NCI-H748 (cell line): ENCODE data around the gene ASZ1.
A peak's percentile ranks its signal among the peaks of the same experiment; 100 is the strongest.

Source experiments
- DNase-seq: peaks from one replicate; lab custom pipeline; 2025; ENCODE audit not compliant: unreplicated experiment; lab: John Stamatoyannopoulos, UW

ASZ1 gene

GRCh38 chr7:117347962-117348672 is 79.2 kb downstream of the ASZ1 start:
- DNase-seq, result no peak

DNA sequence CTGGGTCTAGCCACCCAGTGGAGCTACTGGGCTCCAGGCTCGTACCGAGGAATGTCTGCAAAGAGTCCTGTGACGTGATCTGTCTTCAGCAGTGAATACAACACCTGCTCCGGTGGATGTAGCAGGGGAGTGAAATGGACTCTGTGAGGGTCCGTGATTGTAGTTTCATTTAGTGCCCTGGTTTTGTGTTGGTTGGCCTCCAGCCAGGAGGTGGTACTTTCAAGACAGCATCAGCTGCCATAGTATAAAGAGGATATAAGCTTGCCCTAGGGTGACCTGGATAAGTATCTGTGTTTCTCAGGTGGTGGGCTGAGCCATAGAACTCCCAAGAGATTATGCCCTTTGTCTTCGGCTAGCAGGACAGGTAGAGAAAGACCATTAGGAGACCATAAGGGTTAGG is 79.8 kb downstream of the ASZ1 start:
- peak; percentile 52 for DNase-seq

DNA sequence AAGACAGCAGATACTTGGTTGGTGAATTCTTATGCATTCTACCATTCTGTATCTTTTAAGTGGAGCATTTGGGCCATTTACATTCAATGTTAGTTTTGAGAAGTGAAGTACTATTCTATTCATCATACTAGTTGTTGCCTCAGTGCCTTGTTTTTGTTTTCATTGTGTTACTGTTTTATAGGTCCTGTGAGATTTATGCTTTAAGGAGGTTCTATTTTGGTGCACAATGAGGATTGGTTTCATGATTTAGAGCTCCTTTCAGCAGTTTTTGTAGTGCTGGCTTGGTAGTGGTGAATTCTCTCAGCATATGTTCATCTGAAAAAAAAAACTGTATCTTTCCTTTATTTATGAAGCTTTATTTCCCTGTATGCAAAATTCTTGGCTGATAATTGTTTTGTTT is 81.1 kb downstream of the ASZ1 start:
- DNase-seq, result no peak

GRCh38 chr7:117338020-117338419 is 89.3 kb downstream of the ASZ1 start:
- no peak for DNase-seq

- no peak for DNase-seq
These were observed 94.1 kb downstream of the ASZ1 start for GRCh38 chr7:117333168-117333567.

- DNase-seq, result no peak
These were observed 95.3 kb downstream of the ASZ1 start for GRCh38 chr7:117332031-117332430.

DNA sequence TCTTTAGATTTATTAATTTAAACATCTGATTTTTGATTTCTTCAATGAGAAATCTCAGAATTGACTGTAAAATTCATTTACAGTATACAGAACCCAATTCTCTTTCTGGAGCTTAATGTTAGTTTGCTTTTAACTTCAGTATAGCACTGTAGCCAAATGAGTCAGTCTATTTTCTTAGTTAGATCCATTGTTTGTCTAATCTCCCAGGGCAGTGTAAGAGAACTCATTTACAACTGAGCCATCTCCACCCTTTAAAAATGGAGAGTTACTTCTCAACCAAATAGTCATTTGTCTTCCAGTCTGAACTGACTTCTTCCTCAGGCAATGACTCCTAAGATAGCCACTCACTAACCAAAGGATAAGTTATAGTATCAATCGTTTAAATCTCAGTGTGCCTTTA is 101.5 kb downstream of the ASZ1 start:
- DNase-seq, result no peak

GRCh38 chr7:117324960-117325359 is 102.3 kb downstream of the ASZ1 start:
- no peak for DNase-seq

GRCh38 chr7:117323851-117324711 is 103.2 kb downstream of the ASZ1 start:
- peak; percentile 62 for DNase-seq

DNA sequence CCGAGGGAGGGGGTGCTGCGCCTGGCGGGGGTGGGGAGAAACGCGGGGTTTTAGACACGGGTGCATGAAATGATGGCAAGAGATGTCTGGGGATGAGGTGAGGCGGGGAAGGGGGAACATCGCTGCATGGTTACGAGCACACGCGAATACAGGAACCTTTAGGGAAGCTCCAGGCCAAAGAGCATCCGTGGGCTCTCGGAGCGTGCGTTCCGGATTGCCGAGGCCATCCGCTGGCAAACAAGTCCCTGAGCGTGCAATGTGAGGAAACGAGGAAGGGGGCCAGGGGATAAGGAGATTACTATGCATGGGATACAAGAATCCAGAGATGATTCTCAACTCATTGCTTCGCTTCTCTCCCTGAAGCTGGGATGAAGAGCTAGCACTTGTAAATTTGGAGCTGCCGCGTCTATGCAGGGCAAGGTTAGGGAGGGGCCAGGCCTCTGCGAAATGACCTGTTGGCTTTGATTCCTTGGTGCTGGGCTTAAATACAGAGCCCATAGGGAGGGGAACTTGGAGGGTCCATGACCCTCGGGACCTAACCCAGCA is 103.9 kb downstream of the ASZ1 start:
- peak; percentile 35 for DNase-seq

DNA sequence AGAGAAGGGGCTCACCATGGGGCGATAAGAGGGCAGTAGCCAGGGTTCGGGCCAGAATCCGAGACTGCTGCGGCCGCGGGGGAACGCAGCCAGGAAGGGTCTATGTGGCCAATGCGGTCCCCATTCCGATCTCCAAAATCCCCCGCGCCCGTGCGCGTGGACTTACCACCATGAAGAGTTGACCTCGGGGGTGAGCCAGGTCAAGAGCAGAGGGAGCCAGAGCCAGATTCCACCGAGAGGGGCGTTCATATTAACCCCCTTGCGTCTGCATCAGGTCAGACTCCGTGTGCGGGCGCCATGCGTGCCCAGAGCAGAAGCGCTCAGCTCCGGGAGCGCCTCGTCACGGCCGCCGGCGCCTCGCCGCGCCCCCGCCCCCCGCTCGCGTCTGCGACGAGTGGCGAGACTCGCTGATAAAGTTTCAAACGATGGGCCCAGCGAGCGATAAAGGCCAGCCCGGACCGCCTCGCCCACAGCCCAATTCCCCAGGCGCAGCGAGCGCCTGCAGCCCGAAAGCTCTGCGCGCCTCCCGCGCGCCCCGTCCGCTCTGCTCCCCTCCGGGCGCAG is 104.5 kb downstream of the ASZ1 start, which contains the start of gene WNT2:
Gene WNT2, minus strand, starts transcription at position 318 of the 564 bp plus-strand sequence. Its CDS starts 69 bp downstream, at position 249.
- DNase-seq, result peak; percentile 16

DNA sequence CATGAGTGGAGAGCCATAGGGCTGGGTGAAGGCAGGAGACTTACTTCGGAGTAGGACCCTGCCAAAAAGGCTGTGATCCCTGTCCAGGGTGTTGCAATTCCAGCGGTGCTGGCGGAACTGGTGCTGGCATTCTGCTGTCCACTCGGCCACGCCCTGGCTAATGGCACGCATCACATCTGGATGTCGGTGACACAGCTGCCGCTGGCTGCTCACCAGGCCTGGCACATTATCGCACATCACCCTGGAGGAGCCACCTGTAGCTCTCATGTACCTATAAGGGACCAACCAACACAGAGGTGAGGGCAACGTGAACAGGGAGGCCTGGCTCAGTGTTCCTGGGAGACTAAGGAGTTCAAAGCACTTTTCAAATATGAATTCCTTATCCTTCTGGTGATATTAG is 106.8 kb downstream of the ASZ1 start:
- no peak for DNase-seq

DNA sequence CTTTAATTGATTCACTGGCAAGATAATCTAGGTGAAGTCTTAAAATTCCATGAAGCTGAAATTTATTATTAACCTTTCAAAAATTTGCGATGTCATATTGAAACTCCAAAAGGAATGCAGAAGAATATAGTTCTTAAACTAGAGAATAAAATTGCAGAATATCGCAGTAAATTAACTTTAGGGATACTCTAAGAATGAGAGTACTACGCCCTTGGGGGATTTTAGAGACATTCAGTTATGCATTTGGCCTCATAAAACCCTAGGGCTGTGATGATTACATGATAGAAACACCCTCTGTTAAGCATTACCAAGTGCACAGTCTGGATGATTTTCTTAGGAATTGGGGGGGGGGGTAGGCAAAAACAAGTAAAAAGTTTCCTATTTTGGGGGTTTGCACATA is 108.1 kb downstream of the ASZ1 start:
- DNase-seq, result no peak

- no peak for DNase-seq
These were observed 113.7 kb downstream of the ASZ1 start for GRCh38 chr7:117313582-117313981.
